Measurements from ENCODE around the gene RASSF7.

RASSF7 gene

DNA sequence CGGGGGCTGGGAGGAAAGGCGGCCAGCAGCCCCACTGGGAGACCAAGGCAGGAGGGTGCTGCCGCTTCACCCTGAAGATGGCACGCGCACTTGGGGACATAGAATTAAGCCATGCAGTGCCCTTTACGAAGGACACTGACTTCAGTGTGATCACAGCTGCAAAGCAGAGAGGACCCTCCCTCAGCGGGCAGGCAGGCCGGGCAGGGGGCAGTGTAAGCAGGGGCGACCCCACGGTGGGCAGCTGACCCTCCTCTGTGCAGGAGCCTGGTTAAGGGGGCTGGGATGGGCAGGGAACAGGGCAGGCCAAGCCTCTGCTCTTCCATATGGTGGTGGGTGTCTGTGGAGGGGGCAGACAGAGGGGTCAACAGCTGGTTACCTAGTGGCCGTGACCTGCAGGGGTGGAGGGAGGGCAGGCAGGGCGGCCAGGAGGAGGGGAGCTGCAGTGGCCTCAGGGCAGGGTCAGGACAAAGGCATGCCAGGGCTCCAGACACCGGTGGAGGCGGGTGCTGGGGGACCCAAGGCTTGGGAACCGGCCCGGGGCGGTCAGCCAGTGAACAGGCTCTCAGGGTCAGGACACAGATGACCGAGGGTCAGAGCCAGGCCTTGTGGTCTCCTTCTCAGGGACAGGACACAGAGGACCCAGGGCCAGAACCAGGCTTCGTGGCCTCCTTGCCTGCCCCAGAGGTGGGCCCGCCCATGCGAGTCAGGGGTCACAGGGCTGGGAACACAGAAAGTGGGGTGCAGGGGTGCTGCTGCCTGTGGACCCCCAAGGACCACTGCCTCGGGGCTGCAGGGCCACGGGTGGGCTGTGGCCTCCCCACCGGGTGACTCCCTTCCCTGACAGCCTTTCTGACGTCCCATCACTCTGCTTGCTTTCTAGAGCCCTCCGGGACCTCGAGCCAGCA is 7.4 kb upstream of the RASSF7 start:
- no peak for DNase-seq

DNA sequence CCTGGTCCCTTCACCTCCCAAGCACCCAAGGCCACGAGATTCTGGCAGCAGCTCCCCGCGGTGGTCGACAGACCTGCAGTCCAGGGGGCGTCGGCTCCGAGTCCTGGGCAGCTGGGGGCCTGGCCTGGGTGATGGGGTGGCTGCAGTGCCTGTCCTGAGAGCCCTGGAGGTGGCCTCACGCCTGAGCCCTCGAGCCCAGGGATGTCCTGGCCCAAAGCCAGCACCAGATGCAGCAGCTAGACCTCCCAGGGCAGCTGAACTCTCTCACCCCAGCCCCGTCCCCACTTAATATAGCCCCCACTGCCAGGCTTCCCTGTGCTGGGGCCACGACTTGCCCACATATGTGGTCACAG is 6.8 kb upstream of the RASSF7 start:
- no peak for DNase-seq

DNA sequence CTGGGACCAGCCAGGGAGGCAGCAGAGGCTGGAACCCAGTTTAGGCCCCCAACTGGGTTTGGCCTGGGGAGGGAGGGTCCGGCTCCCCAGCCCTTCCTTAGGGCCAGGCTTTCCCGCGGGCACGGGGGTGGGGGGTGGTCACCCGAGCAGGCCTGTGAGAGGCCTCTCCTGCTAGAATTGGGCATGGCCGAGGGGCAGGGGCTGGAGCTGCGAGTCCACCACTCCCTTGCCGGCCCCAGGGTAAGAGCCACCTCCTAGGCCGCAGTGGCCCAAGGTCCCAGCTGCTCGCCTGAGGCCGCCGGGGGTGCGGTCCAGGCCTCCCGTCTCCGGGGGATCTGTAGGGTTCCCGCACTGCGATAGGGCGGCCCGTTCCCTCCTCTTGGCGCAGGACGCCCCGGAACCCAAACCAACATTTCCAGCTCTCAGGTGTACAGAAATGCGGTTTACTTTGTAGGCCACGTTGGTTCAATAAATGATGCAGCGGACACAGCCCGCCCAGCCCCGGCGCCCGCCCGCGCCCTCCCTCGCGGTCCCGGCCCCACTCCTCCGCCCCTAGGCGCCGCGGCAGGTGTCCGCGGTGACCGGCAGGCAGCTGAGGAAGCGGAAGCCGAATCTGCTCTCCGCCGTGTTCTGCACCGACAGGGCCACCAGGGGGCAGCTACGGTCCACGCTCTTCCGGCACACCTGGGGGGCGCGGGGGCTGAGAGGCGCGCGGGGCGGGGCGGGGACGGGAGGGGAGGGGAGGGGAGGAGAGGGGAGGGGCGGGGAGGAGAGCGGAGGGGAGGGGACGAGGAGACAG is 6.1 kb upstream of the RASSF7 start:
- peak; percentile 52 for DNase-seq

DNA sequence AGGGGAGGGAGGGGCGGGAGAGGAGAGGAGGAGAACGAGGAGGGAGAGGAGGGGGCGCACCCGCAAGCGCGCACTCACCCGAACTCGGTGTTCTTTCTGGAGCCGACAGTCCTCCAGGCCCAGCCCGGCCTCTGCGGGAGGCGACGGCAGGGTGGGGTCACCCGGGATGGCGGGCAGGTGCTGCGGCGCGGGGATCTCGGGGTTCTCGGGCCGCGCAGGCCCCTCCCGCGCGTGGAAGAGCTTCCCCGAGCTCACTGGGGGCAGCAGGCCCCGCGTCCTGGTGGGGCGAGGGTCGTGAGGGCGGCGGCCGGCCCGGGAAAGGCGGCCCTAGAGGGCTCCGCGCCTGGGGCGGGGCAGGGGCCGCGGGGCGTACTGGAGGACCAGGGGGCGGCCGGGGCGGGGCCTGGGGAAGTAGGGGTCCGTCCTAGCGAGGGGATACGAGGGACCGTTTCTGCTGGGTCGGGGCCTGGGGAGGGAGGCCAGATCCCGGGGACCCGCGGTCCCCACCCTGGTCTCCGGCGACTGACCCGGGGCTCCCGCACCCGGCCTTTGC is 5.5 kb upstream of the RASSF7 start:
- DNase-seq, result no peak

DNA sequence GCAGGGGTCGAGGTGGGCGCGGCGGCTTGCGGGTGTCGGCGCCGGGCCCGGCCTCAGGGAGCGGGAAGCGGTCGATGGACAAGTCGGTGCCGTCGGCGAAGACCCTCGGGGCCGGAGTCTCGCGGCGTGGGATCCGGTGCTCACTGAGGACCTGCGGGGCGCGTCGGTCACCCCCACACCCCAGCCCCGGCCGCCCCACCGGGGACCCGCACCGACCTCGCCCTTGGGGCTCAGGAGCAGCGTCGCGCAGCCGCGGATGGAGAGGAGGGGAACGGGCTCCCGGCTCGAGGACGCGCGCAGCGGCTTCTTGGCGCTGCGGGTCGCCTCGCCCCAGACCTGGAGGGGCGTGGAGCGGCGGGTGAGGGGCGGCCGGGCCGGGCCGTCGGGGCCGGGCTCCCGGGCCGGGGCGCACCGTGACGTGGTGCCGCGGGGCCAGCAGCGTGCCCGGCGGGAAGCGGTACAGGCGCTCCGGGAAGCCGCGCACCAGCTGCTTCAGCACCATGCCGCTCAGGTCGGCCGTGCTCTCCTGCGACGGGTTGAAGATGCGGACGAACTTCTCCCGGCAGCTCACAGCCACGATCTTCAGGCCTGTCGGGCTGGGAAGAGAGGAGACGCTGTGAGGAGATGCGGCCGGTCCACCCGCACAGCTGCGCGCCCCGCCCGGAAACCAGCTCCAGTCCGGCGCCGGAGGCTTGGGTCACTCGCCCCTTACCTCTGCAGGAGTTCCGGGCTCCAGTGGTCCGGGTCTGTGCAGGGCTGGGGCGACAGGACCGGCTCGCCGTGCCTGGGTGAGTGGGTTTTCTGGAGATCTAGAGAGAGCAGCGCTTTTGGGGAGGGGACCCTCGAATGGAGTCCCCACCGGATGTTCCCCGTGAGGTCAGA is 4.7 kb upstream of the RASSF7 start:
- no peak for DNase-seq

DNA sequence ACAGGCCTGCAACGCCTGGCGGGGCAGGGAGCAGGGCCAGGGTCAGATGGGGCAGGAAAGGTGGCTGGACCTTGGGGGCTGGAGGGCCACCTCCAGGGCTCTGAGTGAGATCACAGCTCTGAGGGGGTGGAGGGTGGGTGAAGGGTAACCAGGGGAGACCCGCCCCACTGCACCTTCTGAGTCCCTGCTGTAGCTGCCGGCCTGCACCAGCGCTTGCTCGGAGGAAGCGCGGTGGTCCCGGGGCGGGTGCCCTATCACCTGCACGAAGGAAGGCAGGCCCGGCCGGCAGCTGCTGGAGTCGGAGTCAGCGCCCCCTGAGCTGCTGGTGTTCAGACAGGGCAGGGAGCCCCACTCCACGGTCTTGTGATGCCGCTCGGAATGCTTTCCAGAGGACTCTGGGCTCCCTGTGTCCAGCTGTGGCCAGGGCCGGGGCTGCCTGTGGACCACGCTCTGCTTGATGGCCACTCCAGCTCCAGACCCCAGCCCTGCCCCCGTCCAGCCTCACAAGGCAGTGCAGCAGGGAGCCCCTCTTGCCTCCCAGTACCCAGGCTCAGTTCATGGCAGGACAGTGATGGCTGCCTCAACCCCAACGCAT is 4.0 kb upstream of the RASSF7 start:
- DNase-seq, result no peak

DNA sequence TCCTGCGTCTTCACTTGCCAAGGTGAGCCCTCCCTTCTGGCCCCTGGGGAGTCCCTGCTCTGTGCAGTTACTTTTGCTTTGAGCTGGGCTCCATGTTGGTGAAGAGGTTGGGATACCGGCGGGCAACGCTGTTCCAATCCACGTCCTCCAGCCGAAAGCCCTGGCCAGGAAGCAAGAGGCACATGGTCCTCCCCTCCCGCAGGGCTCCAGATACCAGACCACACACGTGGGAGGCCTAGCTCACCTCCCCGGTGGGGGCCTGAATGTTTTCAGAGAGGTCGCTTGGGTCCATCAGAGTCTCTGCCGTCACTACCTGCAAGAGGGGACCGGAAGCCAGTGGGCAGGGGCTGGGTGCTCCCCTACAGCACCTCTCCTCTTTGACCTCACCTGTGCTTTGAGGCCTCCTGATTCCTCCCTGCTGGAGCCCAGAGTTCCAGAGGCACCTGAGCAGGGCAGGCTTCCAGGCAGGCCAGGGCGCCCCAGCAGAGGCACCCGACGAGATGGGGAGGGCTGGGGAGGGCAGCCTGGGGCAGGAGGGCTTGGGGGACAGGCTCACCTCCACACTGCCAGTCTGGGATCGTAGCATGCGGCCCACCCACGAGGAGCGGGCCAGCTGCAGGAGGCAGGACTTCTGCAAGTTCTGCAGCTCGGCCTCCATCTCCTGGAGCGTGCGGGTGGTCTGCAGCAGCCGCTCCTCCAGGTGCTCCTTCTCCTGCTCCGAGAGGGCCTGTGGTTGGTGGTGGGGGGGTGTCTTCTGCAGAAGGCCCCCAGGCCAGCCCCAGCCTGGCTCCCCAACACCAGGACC is 3.2 kb upstream of the RASSF7 start:
- no peak for DNase-seq

DNA sequence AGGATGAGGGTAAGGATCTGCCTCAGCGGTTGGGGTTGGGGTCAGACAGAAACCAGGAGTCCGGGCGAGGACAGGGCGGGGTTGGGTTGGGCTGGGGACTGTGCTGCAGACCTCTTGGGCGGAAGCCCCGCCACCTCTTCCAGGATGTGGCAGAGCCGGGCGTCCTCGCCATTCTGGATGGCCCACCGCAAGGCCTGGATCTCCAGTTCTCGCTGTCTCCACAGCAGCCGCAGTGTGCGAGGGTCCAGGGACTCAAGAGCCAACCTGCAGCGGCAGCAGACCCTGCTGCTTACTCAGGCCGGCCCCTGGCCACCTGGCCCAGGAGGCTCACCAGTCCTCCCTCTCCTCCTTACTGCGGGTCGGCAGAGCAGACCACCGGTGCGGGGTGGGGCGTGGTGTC is 2.3 kb upstream of the RASSF7 start:
- DNase-seq, result no peak

DNA sequence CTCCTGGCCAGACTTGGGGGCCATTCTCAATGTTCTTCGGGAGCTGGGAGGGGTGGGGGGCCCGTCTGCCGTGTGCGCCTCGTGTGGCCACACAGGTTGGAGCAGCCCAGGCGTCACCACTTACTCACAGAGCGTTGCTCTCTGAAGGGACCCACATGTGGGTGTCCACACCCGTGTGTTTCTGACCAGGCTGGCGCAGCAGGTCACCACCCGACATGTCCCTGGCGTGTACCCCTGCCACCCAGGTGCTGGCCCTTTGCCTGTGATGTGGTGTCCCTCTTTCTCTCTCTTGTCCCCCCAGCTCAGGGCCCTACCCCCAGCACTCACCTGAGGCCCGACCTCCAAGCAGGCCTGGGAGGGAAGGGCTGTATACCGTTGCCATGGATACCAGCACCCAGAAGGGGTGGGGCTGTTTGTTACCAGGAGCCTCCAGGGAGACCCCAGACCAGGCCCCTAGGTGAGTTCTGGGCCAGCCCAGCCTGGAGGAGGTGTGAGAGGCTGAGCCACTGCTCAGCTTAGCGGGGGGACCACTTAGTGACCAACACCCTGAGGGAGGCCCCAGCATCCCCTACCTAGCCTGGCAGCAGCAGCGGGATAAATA is 1.6 kb upstream of the RASSF7 start:
- DNase-seq, result no peak

DNA sequence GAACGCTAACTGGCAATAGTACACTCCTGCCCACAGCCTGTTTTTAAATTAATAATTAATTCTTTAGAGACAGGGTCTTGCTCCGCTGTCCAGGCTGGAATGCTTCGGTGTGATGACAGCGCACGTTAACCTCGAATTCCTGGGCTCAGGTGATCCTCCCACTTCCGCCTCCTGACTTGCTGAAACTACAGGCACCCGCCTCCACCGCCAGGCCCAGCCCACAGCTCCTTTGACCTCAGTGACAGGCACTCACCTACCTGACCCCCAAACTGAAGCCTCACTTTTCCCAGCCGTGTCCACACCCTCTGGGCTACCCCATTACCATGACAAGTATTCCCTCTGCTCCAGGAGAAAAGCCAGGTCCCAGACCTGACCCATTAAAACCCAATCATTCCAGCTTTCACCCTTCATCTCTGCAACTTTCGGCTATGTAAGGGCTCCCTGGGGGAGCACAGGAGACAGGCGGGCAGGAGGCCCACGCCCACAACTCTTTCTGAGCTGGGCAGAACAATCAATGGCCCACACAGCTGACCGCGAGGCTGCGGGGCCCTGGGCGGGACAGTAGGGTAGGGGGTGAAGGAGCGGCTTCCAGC is 962 bp upstream of the RASSF7 start:
- DNase-seq, result no peak

DNA sequence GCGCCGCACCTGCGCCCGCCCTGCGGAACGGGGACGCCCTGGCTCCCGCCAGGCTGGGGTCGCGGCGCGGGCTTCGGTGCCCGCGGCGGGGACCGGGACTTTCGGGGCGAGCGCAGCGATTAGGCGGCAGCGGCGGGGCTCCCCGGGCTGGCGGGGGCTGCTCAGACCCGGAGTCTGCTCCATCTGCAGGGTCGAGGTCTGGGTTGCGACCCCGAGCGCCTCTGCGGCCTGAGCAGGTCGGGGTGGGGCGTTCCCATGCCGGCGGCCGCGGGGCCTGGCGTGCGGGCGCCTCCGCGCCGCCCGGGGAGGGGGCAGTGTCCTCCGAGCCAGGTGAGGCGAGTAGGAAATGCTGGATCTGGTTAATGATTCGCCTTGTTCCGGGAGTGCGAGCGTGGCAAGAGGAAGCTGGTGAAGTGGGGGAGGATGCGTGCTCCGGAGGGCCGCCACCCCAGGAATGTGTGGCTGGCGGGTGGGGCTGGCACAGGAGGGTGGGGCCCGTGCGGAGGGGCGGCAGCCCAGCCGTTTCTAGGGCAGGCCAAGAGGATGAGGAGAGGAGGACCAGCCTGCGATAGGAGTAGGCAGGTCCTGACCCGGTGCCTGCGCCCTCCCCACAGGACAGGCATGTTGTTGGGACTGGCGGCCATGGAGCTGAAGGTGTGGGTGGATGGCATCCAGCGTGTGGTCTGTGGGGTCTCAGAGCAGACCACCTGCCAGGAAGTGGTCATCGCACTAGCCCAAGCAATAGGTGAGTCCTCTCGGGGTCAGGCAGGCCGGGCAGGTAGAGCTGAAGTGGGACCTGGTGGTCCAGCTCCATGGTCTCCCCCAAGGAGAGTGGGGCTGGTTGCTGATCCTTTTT is 606 bp downstream of the RASSF7 start:
- DNase-seq, result peak; percentile 5

DNA sequence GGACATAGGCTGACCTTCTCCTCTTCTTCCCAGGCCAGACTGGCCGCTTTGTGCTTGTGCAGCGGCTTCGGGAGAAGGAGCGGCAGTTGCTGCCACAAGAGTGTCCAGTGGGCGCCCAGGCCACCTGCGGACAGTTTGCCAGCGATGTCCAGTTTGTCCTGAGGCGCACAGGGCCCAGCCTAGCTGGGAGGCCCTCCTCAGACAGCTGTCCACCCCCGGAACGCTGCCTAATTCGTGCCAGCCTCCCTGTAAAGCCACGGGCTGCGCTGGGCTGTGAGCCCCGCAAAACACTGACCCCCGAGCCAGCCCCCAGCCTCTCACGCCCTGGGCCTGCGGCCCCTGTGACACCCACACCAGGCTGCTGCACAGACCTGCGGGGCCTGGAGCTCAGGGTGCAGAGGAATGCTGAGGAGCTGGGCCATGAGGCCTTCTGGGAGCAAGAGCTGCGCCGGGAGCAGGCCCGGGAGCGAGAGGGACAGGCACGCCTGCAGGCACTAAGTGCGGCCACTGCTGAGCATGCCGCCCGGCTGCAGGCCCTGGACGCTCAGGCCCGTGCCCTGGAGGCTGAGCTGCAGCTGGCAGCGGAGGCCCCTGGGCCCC is 1.4 kb downstream of the RASSF7 start:
- DNase-seq, result no peak

DNA sequence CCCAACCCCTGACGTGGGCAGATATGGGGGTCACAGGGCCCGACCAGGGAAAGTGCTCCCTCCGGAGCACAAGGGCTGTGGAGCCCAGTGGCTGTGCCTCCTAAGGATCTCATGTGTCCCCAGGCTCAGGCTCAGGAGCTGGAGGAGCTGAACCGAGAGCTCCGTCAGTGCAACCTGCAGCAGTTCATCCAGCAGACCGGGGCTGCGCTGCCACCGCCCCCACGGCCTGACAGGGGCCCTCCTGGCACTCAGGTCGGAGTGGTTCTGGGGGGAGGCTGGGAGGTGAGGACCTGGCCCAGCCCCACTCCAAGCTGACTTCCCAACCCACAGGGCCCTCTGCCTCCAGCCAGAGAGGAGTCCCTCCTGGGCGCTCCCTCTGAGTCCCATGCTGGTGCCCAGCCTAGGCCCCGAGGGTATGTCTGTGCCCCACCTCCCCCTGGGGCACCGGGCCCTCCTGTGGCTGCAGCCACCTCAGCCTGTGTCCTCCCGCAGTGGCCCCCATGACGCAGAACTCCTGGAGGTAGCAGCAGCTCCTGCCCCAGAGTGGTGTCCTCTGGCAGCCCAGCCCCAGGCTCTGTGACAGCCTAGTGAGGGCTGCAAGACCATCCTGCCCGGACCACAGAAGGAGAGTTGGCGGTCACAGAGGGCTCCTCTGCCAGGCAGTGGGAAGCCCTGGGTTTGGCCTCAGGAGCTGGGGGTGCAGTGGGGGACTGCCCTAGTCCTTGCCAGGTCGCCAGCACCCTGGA is 2.5 kb downstream of the RASSF7 start:
- no peak for DNase-seq

DNA sequence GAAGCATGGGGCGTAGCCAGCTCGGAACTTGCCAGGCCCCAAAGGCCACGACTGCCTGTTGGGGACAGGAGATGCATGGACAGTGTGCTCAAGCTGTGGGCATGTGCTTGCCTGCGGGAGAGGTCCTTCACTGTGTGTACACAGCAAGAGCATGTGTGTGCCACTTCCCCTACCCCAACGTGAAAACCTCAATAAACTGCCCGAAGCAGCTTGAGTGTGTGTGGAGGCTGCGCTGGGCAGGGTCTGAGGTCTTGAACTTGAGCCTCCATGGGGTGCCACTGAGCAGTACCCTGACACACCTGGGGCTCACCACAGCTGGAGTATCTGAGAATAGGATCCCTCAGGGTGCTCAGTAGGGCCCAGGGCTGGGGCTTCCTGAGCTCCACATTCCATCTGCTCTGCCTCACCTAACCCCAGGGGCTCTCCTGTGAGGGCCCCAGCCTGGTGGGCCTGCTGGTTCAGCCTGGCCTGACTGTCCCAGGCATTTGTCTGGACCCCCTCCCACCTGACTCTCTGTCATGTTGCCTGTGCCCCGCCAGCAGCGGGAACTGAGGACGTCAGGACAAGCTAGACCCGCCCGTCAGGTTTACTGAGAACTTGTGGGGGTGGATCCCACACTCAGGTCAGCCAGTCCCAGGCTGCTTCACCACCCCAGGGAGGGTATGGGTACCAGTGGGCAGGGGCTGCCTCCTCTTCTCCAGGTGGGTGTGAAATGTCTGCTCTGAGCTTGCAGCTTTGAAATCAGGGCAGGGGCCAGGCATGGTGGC is 3.2 kb downstream of the RASSF7 start:
- DNase-seq, result no peak

DNA sequence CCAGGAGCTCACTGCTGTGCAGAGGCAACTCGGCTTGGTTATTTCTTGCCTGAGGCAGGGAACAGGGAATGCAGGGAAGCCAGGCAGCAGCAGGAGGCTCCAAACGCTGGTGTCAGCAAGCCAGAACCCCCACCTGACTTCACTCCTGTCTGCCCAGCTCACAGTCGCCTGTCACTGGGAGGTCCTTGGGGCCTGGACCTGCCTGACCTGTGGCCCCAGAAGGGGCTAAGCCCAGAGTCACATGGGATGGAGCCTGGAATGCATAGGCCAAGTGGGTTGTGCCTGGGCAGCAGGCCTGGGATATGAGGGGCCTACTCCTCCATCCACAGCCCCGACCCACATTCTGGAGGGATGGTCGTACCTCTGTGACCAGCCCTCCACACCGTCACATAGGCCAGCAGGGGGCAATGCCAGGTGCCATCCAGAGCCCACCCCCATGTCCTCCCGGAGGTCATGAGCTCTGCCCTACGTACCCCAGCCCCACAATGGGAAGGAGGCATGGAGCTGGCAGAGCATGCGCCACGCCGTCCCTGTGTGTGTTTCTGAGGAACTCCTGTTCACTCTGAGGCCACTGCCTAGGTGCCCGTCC is 5.2 kb downstream of the RASSF7 start:
- DNase-seq, result no peak

DNA sequence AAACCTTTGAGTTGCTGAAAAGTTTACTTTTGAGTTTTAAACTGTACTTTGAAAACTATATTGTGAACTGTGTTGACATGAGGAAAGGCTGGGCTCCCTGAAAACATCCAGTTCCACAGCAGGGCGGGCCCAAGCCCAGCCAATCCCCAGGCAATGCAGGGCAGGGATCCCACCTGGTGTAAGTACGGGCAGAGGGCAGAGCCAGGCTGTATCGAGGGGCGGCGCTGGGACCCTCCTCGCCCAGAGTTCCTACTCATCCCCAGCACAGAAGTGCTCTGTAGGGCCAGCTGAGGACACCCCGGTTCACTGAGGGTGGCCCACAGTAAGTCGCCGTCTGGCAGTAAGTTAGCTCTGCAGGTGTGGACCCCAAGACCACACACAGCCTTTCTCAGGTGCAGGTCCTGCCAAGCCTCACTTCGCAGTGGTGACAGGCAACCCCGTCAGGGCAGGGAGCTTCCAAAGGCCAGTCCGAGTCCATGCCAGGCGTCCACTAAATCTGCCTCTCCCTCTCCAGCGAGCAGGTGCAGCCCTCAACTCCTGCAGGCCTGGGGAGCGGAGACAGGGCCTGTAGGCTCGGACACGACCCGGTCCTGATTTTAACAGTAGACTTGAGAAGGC is 6.3 kb downstream of the RASSF7 start:
- DNase-seq, result no peak

All from NCI-H2029 treated with DMSO at 0.1 percent for 48 hours (cell line).